ENCODE results near the gene ZFYVE28.
"Not testable (repeated sequence)": the region's sequence is repeated elsewhere in the genome, so short reads cannot be mapped to it uniquely, and the experiment has no call there.

The ZFYVE28 gene

DNA sequence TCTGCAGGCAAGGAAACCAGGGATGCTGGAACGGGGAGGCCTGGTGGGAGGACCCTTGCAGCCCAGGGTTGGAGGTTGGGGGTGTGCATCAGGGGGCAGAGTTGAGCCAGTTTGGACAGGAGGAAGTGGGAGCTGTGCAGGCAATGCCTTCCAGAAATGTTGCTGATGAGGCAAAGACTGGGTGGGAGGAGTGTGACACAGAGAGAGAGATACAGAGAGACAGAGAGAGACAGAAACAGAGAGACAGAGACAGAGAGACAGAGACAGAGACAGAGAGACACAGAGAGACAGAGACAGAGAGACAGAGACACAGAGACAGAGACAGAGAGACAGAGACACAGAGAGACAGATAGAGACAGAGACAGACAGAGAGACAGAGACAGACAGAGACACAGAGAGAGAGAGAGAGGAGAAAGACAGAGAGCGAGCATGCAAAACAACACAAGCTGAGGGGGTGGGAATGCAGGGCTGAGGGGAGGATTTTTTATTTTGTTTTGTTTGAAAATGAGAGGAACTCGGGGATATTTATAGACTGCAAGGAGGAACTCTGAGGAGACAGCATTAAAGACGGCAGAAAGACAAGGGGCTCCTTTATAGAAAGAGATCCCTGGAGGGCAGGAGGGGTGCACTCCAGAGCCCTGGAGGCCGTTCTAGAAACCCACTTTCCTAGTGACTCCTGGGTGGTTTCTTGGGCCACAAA is 174.6 kb downstream of the ZFYVE28 start:
- peak; percentile 54 for DNase-seq

DNA sequence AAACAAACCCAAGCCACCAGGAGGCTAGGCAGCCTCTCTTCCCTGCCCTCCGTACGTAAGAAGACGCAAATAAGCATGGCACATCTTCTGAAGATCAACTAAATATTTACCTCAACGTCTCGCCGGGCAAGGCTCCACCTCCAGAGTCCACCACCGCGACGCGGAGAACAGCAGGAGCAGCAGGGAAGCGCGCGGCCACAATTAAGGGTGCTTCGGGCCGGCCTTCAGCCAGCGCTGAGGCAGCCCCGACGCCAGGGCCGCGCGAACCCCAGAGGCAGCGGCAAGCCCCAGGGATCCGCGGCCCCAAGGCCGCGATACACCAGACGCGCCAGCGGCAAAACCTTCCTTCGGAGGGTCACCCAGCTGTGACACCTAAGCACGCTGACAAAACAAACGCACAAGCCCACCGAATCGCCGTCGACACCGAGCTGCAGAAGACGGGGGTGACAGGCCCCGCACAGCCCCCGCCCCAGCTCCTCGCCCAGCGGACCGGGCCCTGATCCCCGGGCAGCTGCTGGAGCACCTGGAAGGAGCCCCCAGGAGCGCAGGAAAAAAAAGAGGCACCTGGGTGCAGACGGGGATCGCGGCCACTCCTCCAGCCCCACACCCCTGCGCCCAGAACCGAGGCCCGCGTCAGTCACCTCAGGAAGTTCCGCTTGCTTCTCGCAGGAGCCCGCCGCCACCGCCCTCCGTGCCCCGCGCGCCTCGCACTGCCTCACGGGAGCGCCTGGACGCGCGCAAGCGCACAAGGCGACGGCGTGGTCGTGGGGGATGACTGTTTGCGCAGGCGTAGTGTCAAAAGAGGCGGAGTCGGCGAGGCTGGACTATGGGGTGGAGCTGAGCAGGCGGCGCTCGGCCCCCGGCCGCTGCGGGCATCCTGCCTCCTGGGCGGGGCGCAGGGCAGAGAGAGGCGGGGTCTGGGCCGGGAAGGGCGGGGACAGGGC is 176.8 kb downstream of the ZFYVE28 start, which contains the start of the genes HAUS3 and POLN:
Gene HAUS3, minus strand, starts transcription at position 712 of the 944 bp plus-strand sequence. CDS start 1,175 bp downstream, outside the sequence.
Gene POLN, minus strand, starts transcription at position 712 of the 944 bp plus-strand sequence. CDS start 12,890 bp downstream, outside the sequence.
- peak; percentile 97 for DNase-seq

DNA sequence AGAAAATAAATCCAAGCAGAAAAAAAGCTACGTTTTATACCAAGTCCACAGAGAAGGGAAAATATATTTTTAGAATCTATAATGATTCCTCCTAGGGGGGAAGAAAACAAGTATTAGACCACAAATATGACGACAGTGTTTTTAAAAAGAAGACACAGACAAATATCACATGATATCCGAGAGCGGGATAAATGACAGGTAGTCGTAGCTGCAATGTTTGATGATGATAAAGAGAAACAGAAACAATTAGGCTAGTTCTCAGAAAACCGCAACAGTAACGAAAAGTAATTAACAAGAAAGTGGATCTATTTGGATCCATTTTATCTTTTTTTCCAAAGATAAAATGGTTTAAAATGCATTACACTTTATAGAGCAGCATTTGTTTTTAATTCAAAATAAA is 177.4 kb downstream of the ZFYVE28 start:
- DNase-seq: no peak

DNA sequence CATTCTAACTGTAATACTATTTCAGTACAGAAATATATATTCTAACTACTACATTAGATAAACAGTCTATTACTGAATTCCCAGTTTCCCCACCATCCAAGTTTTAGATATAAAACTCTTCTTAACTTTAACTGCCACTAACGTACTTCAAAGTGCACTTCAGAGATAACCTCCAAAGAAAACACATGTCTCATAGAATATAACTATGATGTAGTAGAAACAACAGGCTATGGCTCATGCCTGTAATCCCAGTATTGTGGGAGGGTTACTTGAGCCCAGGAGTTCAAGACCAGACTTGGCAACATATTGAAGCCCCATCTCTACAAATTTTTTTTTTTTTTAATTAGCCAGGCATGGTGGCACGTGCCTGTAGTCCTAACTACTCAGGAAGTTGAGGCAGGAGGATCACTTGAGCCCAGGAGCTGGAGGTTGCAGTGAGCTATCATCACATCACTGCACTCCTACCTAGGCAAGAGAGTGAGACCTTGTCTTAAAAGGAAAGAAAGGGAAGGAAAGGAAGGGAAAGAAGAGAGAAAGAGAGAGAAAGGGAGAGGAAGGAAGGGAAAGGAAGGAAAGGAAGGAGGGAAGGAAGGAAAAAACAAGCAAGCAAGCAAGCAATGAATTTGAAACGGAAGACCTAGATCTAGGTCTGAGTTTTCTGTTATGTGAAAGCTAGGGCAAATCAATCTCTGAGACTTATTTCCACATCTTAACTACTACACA is 181.3 kb downstream of the ZFYVE28 start:
- no peak for DNase-seq

DNA sequence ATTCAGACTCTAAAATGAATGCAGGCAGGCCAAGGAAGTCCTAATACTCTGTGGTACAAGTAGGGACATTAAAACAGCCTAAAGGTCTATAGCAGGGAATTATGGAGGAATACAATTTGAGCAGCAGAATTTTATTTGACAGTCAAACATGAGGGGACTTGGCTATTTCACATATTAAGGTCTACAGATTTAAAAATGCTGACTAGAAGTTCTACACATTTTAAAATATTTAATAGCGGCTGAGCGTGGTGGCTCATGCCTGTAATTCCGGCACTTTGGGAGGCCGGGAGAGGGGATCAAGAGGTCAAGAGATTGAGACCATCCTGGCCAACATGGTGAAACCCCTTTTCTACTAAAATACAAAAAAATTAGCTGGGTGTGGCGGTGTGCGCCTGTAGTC is 187.4 kb downstream of the ZFYVE28 start:
- no peak for DNase-seq

DNA sequence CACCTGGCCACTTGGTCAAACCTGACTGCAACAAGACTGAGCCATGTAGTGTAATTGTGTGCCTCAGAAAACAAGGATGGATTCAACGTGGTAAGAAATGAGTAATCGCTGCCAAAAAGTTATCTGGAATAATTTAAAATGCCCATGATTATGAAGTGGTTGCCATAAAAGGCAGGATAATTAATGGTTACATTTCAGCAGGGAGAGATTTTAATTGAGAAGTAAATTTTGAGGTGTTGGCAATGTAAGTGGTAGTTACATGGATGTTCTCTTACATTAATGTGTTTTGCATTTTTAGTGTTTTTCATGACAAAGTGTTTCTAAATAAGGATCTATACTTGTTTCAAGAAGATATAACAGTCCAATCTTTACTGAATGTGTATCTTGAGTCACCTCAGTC is 192.2 kb downstream of the ZFYVE28 start:
- no peak for DNase-seq

DNA sequence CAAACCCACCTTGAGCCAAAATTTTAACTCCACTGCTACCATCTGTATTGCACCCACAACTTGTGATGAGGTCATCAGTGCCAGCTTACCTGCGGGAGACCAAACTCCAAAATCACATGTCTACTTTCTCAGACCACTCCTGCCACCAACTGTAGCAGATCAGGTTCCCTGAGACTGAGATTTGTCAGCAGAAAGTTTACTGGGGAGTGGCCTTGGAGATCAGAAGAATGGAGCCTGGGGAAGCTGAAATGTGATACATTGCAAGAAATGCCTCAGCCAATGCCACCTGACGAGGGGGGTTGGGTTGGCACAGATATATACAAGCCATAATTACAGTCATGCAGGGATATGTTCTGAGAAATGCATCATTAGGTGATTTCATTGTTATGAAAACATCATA is 195.6 kb downstream of the ZFYVE28 start:
- no peak for DNase-seq

DNA sequence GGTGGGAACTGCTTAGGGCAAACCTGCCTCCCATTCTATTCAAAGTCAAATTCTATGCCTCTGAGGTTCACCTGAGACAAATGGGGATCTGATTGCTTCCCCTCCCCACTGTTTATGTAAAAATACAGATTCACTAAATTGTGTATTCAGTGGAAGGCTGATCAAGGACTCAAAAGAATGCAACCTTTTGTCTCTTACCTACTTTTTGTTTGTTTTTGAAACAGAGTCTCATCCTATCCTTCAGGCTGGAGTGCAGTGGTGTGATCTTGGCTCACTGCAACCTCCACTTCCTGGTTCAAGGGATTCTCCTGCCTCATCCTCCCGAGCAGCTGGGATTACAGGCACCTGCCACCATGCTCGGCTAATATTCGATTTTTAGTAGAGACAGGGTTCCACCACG is 197.1 kb downstream of the ZFYVE28 start:
- DNase-seq: not testable (repeated sequence)

DNA sequence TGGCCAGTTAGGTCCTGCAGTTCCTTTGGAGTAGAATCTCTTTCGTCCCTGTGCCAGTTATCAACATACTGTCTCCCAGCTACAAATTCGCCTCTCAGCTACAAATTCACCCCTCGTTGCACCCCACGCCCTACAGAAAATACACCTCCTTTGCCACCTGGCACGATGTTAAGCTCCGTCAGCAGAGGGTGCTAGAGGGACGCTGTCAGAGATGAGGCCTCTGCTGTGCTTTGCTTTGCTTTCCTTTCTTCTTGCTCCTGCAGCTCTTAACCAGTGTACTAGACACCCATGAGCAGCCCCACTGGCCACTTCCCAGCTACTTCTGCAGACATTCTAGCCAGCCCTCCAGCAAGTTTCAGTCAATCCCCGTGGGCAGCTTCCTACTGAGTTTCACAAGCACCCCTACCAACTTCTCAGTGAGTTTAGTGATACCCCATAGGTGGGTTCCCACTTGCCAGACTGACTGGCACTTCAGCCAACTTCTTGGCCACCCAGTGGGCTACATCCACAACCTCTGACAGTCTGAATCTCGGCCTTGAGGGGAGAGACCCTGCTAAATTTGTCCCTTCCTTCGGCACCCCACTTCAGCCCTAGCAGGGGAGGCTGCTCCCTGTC is 198.3 kb downstream of the ZFYVE28 start:
- DNase-seq: peak; percentile 58
